Measurements from ENCODE around the gene CEP85L.

CEP85L gene

DNA sequence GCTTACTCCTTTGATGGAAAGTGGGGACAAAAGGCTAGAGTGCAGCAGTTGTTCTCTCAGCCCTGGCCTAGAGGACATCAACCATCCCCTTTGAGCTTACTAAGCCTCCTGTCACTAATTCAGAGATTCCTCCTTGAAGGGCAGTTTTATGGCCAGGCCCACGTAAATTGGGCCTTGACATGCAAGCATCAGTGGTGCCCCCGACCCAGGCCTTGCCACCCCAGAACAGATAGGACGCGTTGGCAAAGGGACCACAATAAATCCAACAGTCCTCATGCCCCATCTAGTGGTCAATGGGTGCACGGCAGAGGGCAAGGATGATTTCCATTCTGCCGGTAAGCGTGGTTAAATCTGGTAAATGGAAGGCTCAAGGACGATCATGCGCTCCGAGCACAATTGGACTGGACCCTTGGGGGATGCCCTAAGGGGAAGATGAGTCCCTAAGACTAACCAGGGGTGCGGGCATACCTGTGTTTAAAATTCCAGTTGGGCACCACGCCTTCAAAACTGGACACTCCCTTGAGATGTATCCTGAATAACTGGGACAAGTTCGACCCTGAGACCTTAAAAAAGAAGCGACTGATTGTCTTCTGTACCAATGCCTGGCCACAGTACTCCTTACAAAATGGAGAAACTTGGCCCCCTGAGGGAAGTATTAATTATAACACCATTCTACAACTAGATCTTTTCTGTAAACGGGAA lies 32.6 kb downstream of the CEP85L start:
- Histone ChIP-seq H3K79me2 (ENCODE audit: control insufficient read depth, insufficient read depth, low read length) (no peaks in the 10 kb centered on the region), H2BK15ac (replicated peaks; ENCODE audit: low read depth) (no peak overlapping the region), H2AK5ac (ENCODE audit: low read length) (no peak overlapping the region), H3K36me3 (ENCODE audit: control insufficient read depth, insufficient read depth, low read length) (no peaks in the 10 kb centered on the region), H3K9ac (ENCODE audit: low read length) (no peak overlapping the region), H2BK5ac (ENCODE audit: low read length) (no peak overlapping the region), H3K27me3 (ENCODE audit: insufficient read depth, low read length, poor library complexity) (no peaks in the 10 kb centered on the region), H3K4me2 (ENCODE audit: low read length) (no peak overlapping the region), H4K5ac (ENCODE audit: low read length) (no peak overlapping the region), H3K4me3 (ENCODE audit: low read length) (no peak overlapping the region), H3K27ac (ENCODE audit: low read depth, low read length) (no peak overlapping the region), H3K18ac (ENCODE audit: low read length) (no peak overlapping the region), H3K4ac (ENCODE audit: low read depth, low read length) (no peak overlapping the region), H2BK120ac (ENCODE audit: low read depth, low read length) (no peak overlapping the region), H3K23ac (ENCODE audit: low read length) (no peak overlapping the region), H3K79me1 (ENCODE audit: low read length) (peaks cover 3% of the 10 kb centered on the region), H3K56ac (ENCODE audit: low read length) (no peak overlapping the region), H3K4me1 (ENCODE audit: control insufficient read depth, low read depth, low read length) (no peaks in the 10 kb centered on the region), H4K8ac (ENCODE audit: low read depth, low read length) (no peak overlapping the region)
- WGBS (ENCODE audit: extremely low coverage, insufficient coverage, low lambda C conversion rate): no CpG with 5 or more reads among the region's 15 CpGs
- peak; percentile 58 for DNase-seq

DNA sequence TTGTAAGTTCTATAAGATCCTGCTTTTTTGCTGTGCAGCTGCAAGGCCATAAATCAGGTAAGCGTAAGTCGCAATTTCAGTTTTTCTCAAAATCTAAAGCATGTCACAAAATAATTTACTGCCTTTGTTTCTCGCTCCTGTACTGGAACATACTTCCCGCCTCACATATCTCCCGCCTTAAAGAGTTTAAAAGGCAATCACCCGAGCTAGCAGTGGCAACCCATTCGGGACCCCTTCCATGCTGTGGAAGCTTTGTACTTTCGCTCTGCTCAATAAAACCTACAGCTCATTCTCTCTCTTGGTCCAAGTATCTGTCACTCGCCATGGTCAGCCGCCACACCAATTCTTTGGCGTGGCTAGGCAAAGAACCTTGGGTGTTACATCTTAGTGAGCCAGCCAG lies 34.0 kb downstream of the CEP85L start:
- no CpG with 5 or more reads among the region's 11 CpGs for WGBS (ENCODE audit: extremely low coverage, insufficient coverage, low lambda C conversion rate)
- no peaks in the 10 kb centered on the region for H3K27me3 ChIP-seq (ENCODE audit: insufficient read depth, low read length, poor library complexity)
- no peaks in the 10 kb centered on the region for H3K4me1 ChIP-seq (ENCODE audit: control insufficient read depth, low read depth, low read length)
- no peak for DNase-seq
- no peak overlapping the region for H3K18ac ChIP-seq (ENCODE audit: low read length)
- no peak overlapping the region for H3K9ac ChIP-seq (ENCODE audit: low read length)
- no peak overlapping the region for H3K23ac ChIP-seq (ENCODE audit: low read length)
- no peak overlapping the region for H4K5ac ChIP-seq (ENCODE audit: low read length)
- H3K27ac ChIP-seq (ENCODE audit: low read depth, low read length): no peak overlapping the region
- no peaks in the 10 kb centered on the region for H3K79me2 ChIP-seq (ENCODE audit: control insufficient read depth, insufficient read depth, low read length)
- H2AK5ac ChIP-seq (ENCODE audit: low read length): no peak overlapping the region
- no peak overlapping the region for H2BK5ac ChIP-seq (ENCODE audit: low read length)
- no peak overlapping the region for H2BK15ac ChIP-seq (replicated peaks; ENCODE audit: low read depth)
- H3K36me3 ChIP-seq (ENCODE audit: control insufficient read depth, insufficient read depth, low read length): no peaks in the 10 kb centered on the region
- no peak overlapping the region for H3K56ac ChIP-seq (ENCODE audit: low read length)
- H2BK120ac ChIP-seq (ENCODE audit: low read depth, low read length): no peak overlapping the region
- no peak overlapping the region for H3K4ac ChIP-seq (ENCODE audit: low read depth, low read length)
- H3K4me3 ChIP-seq (ENCODE audit: low read length): no peak overlapping the region
- no peak overlapping the region for H3K4me2 ChIP-seq (ENCODE audit: low read length)
- no peak overlapping the region for H4K8ac ChIP-seq (ENCODE audit: low read depth, low read length)
- H3K79me1 ChIP-seq (ENCODE audit: low read length): peaks cover 3% of the 10 kb centered on the region

GRCh38 chr6:118611334-118611733 lies 40.1 kb downstream of the CEP85L start:
- H4K5ac ChIP-seq (ENCODE audit: low read length): no peak overlapping the region
- H3K36me3 ChIP-seq (ENCODE audit: control insufficient read depth, insufficient read depth, low read length): no peaks in the 10 kb centered on the region
- H3K4ac ChIP-seq (ENCODE audit: low read depth, low read length): no peak overlapping the region
- H3K4me3 ChIP-seq (ENCODE audit: low read length): no peak overlapping the region
- no peak overlapping the region for H2BK120ac ChIP-seq (ENCODE audit: low read depth, low read length)
- no peak for DNase-seq
- no peak overlapping the region for H3K9ac ChIP-seq (ENCODE audit: low read length)
- no CpG with 5 or more reads among the region's 3 CpGs for WGBS (ENCODE audit: extremely low coverage, insufficient coverage, low lambda C conversion rate)
- H3K4me2 ChIP-seq (ENCODE audit: low read length): no peak overlapping the region
- H3K56ac ChIP-seq (ENCODE audit: low read length): no peak overlapping the region
- no peak overlapping the region for H3K27ac ChIP-seq (ENCODE audit: low read depth, low read length)
- no peaks in the 10 kb centered on the region for H3K27me3 ChIP-seq (ENCODE audit: insufficient read depth, low read length, poor library complexity)
- H2AK5ac ChIP-seq (ENCODE audit: low read length): no peak overlapping the region
- no peaks in the 10 kb centered on the region for H3K4me1 ChIP-seq (ENCODE audit: control insufficient read depth, low read depth, low read length)
- H2BK15ac ChIP-seq (replicated peaks; ENCODE audit: low read depth): no peak overlapping the region
- no peaks in the 10 kb centered on the region for H3K79me2 ChIP-seq (ENCODE audit: control insufficient read depth, insufficient read depth, low read length)
- no peak overlapping the region for H3K18ac ChIP-seq (ENCODE audit: low read length)
- H3K79me1 ChIP-seq (ENCODE audit: low read length): peaks cover 3% of the 10 kb centered on the region
- H3K23ac ChIP-seq (ENCODE audit: low read length): no peak overlapping the region
- no peak overlapping the region for H4K8ac ChIP-seq (ENCODE audit: low read depth, low read length)
- no peak overlapping the region for H2BK5ac ChIP-seq (ENCODE audit: low read length)

GRCh38 chr6:118606858-118607257 lies 44.5 kb downstream of the CEP85L start:
- H3K79me2 ChIP-seq (ENCODE audit: control insufficient read depth, insufficient read depth, low read length): no peaks in the 10 kb centered on the region
- no peak overlapping the region for H3K4ac ChIP-seq (ENCODE audit: low read depth, low read length)
- H3K79me1 ChIP-seq (ENCODE audit: low read length): peaks cover 3% of the 10 kb centered on the region
- WGBS (ENCODE audit: extremely low coverage, insufficient coverage, low lambda C conversion rate): no CpG with 5 or more reads among the region's 5 CpGs
- no peak overlapping the region for H3K4me2 ChIP-seq (ENCODE audit: low read length)
- no peak overlapping the region for H4K5ac ChIP-seq (ENCODE audit: low read length)
- H2BK15ac ChIP-seq (replicated peaks; ENCODE audit: low read depth): no peak overlapping the region
- H2AK5ac ChIP-seq (ENCODE audit: low read length): no peak overlapping the region
- H3K56ac ChIP-seq (ENCODE audit: low read length): no peak overlapping the region
- no peak overlapping the region for H3K27ac ChIP-seq (ENCODE audit: low read depth, low read length)
- H3K27me3 ChIP-seq (ENCODE audit: insufficient read depth, low read length, poor library complexity): no peaks in the 10 kb centered on the region
- H3K18ac ChIP-seq (ENCODE audit: low read length): no peak overlapping the region
- H2BK120ac ChIP-seq (ENCODE audit: low read depth, low read length): no peak overlapping the region
- no peak overlapping the region for H2BK5ac ChIP-seq (ENCODE audit: low read length)
- DNase-seq: no peak
- no peaks in the 10 kb centered on the region for H3K4me1 ChIP-seq (ENCODE audit: control insufficient read depth, low read depth, low read length)
- H3K23ac ChIP-seq (ENCODE audit: low read length): no peak overlapping the region
- H3K36me3 ChIP-seq (ENCODE audit: control insufficient read depth, insufficient read depth, low read length): no peaks in the 10 kb centered on the region
- no peak overlapping the region for H4K8ac ChIP-seq (ENCODE audit: low read depth, low read length)
- H3K9ac ChIP-seq (ENCODE audit: low read length): no peak overlapping the region
- no peak overlapping the region for H3K4me3 ChIP-seq (ENCODE audit: low read length)

GRCh38 chr6:118606268-118606667 lies 45.1 kb downstream of the CEP85L start:
- no peaks in the 10 kb centered on the region for H3K79me2 ChIP-seq (ENCODE audit: control insufficient read depth, insufficient read depth, low read length)
- no peak overlapping the region for H4K8ac ChIP-seq (ENCODE audit: low read depth, low read length)
- no peak overlapping the region for H4K5ac ChIP-seq (ENCODE audit: low read length)
- no peak overlapping the region for H2AK5ac ChIP-seq (ENCODE audit: low read length)
- peaks cover 3% of the 10 kb centered on the region for H3K79me1 ChIP-seq (ENCODE audit: low read length)
- WGBS (ENCODE audit: extremely low coverage, insufficient coverage, low lambda C conversion rate): no CpG with 5 or more reads among the region's 3 CpGs
- no peak for DNase-seq
- H3K56ac ChIP-seq (ENCODE audit: low read length): no peak overlapping the region
- H3K36me3 ChIP-seq (ENCODE audit: control insufficient read depth, insufficient read depth, low read length): no peaks in the 10 kb centered on the region
- H3K27ac ChIP-seq (ENCODE audit: low read depth, low read length): no peak overlapping the region
- no peak overlapping the region for H2BK120ac ChIP-seq (ENCODE audit: low read depth, low read length)
- H3K23ac ChIP-seq (ENCODE audit: low read length): no peak overlapping the region
- no peak overlapping the region for H3K4me3 ChIP-seq (ENCODE audit: low read length)
- H3K27me3 ChIP-seq (ENCODE audit: insufficient read depth, low read length, poor library complexity): no peaks in the 10 kb centered on the region
- H3K4ac ChIP-seq (ENCODE audit: low read depth, low read length): no peak overlapping the region
- no peak overlapping the region for H3K4me2 ChIP-seq (ENCODE audit: low read length)
- no peaks in the 10 kb centered on the region for H3K4me1 ChIP-seq (ENCODE audit: control insufficient read depth, low read depth, low read length)
- no peak overlapping the region for H2BK15ac ChIP-seq (replicated peaks; ENCODE audit: low read depth)
- no peak overlapping the region for H3K18ac ChIP-seq (ENCODE audit: low read length)
- H3K9ac ChIP-seq (ENCODE audit: low read length): no peak overlapping the region
- H2BK5ac ChIP-seq (ENCODE audit: low read length): no peak overlapping the region

GRCh38 chr6:118603372-118603771 lies 48.0 kb downstream of the CEP85L start:
- Histone ChIP-seq H2BK15ac (replicated peaks; ENCODE audit: low read depth) (no peak overlapping the region), H3K9ac (ENCODE audit: low read length) (no peak overlapping the region), H3K27me3 (ENCODE audit: insufficient read depth, low read length, poor library complexity) (no peaks in the 10 kb centered on the region), H3K4me3 (ENCODE audit: low read length) (no peak overlapping the region), H3K79me2 (ENCODE audit: control insufficient read depth, insufficient read depth, low read length) (no peaks in the 10 kb centered on the region), H3K56ac (ENCODE audit: low read length) (no peak overlapping the region), H2BK5ac (ENCODE audit: low read length) (no peak overlapping the region), H3K27ac (ENCODE audit: low read depth, low read length) (no peak overlapping the region), H3K36me3 (ENCODE audit: control insufficient read depth, insufficient read depth, low read length) (no peaks in the 10 kb centered on the region), H3K4me2 (ENCODE audit: low read length) (no peak overlapping the region), H2AK5ac (ENCODE audit: low read length) (no peak overlapping the region), H3K4me1 (ENCODE audit: control insufficient read depth, low read depth, low read length) (no peaks in the 10 kb centered on the region), H3K79me1 (ENCODE audit: low read length) (no peaks in the 10 kb centered on the region), H3K23ac (ENCODE audit: low read length) (no peak overlapping the region), H3K18ac (ENCODE audit: low read length) (no peak overlapping the region), H2BK120ac (ENCODE audit: low read depth, low read length) (no peak overlapping the region), H3K4ac (ENCODE audit: low read depth, low read length) (no peak overlapping the region), H4K8ac (ENCODE audit: low read depth, low read length) (no peak overlapping the region), H4K5ac (ENCODE audit: low read length) (no peak overlapping the region)
- no CpG with 5 or more reads among the region's 2 CpGs for WGBS (ENCODE audit: extremely low coverage, insufficient coverage, low lambda C conversion rate)
- DNase-seq: no peak
